HepG2 (cell line): ENCODE results near the gene CCDC183. TPM values are rescaled to one million over a fixed set of nuclear protein-coding genes. Genes with fewer than 3 reads are reported as not detected.

Experiments used
- AHDC1 ChIP-seq: sonication (generic); formaldehyde crosslinking; IDR thresholded peaks from 2 replicates; pipeline ENCODE4 v1.5.1; 2020; ENCODE audit warnings: mild to moderate bottlenecking, missing genetic modification reagents, borderline replicate concordance
- CEBPG ChIP-seq: IDR thresholded peaks from 2 replicates; pipeline ENCODE4 v1.6.1; 2016
- CHD2 ChIP-seq: IDR thresholded peaks from 2 replicates; pipeline ENCODE4 v1.6.1; 2011; ENCODE audit warnings: low read depth, low read length, improper control_type of control experiment
- FOXC1 ChIP-seq: sonication (generic); formaldehyde crosslinking; IDR thresholded peaks from 2 replicates; pipeline ENCODE4 v1.8.0; 2022; ENCODE audit warnings: mild to moderate bottlenecking, missing genetic modification reagents, borderline replicate concordance
- GFI1 ChIP-seq: sonication (generic); formaldehyde crosslinking; IDR thresholded peaks from 2 replicates; pipeline ENCODE4 v1.5.0; 2020; ENCODE audit warnings: missing genetic modification reagents, mild to moderate bottlenecking, borderline replicate concordance
- NRL ChIP-seq: sonication (generic); formaldehyde crosslinking; IDR thresholded peaks from 2 replicates; pipeline ENCODE4 v1.5.0; 2020; ENCODE audit warnings: missing genetic modification reagents, mild to moderate bottlenecking, moderate library complexity, borderline replicate concordance
- PHF8 ChIP-seq: sonication (generic); formaldehyde crosslinking; IDR thresholded peaks from 2 replicates; pipeline ENCODE4 v1.5.0; 2020; ENCODE audit warnings: missing genetic modification reagents
- RCOR2 ChIP-seq: IDR thresholded peaks from 2 replicates; pipeline ENCODE4 v1.6.1; 2016; ENCODE audit warnings: missing biosample characterization, missing genetic modification reagents
- RERE ChIP-seq: IDR thresholded peaks from 2 replicates; pipeline ENCODE4 v1.6.1; 2016; ENCODE audit warnings: low read depth, missing genetic modification reagents, missing compliant biosample characterization
- SNAPC2 ChIP-seq: sonication (generic); formaldehyde crosslinking; IDR thresholded peaks from 2 replicates; pipeline ENCODE4 v1.8.1; 2022; ENCODE audit warnings: mild to moderate bottlenecking, missing genetic modification reagents
- SPEN ChIP-seq: sonication (generic); formaldehyde crosslinking; IDR thresholded peaks from 2 replicates; pipeline ENCODE4 v1.5.1; 2020; ENCODE audit warnings: low read depth, mild to moderate bottlenecking, missing genetic modification reagents
- ZBTB26 ChIP-seq: IDR thresholded peaks from 2 replicates; pipeline ENCODE4 v1.6.1; 2016; ENCODE audit warnings: missing compliant biosample characterization, missing genetic modification reagents, borderline replicate concordance
- ZIK1 ChIP-seq: sonication (generic); formaldehyde crosslinking; IDR thresholded peaks from 2 replicates; pipeline ENCODE4 v1.5.0; 2020; ENCODE audit warnings: mild to moderate bottlenecking, low read depth, missing genetic modification reagents, borderline replicate concordance
- ZKSCAN1 ChIP-seq: fragments of 150-350 bp; IDR thresholded peaks from 2 replicates; pipeline ENCODE4 v1.6.1; 2014; ENCODE audit warnings: low read length
- ZMYM3 ChIP-seq: sonication (generic); formaldehyde crosslinking; IDR thresholded peaks from 2 replicates; pipeline ENCODE4 v1.5.1; 2020; ENCODE audit warnings: mild to moderate bottlenecking, missing genetic modification reagents
- ZNF543 ChIP-seq: sonication (generic); formaldehyde crosslinking; IDR thresholded peaks from 2 replicates; pipeline ENCODE4 v1.4.0; 2020; ENCODE audit warnings: mild to moderate bottlenecking, missing genetic modification reagents
- ZNF549 ChIP-seq: sonication (generic); formaldehyde crosslinking; IDR thresholded peaks from 2 replicates; pipeline ENCODE4 v1.5.0; 2020; ENCODE audit warnings: missing genetic modification reagents
- ZNF713 ChIP-seq: sonication (generic); formaldehyde crosslinking; IDR thresholded peaks from 2 replicates; pipeline ENCODE4 v1.4.0; 2020; ENCODE audit warnings: mild to moderate bottlenecking, missing genetic modification reagents
- polyA plus RNA-seq, 8 experiments: library from polyadenylated mRNA; depleted of rRNA in 3 of 8; stranded (reverse) in 7 of 8; unstranded in 1 of 8; fragments of >200 nt; fragmentation: Illumina TruSeq in 4 of 8; extraction: Trizol in 4 of 8; gene quantifications; 2 replicates each; pipeline versions ENCODE4 v1.2.1 to v1.2.3, GENCODE V29; 2011 to 2016; ENCODE audit warnings: low read depth in 4 of 8, missing spikeins in 1 of 8, mixed read lengths in 1 of 8; ENCODE audit not compliant: insufficient read depth in 1 of 8
- total RNA-seq, 5 experiments: library from RNA; depleted of rRNA; stranded (reverse); fragments of >200 nt; fragmentation: Illumina TruSeq; extraction: Trizol; gene quantifications; 2 replicates each; pipeline ENCODE4 v1.2.3, GENCODE V29; 2016; ENCODE audit warnings: low read depth in 1 of 5

CCDC183 gene
- total and polyA plus RNA-seq, 2 of the 13 experiments (the other 11 are each of a cell fraction or from before 2014, with no cell fraction given), result 5.0 to 66.4 TPM

- TF ChIP-seq ZBTB26 (CRISPR knock-in tag) (no peak), ZIK1 (CRISPR knock-in tag) (peak; percentile 47; the same call in 1 of the 2 replicates), SPEN (CRISPR knock-in tag) (peak; percentile 49; the same call in 1 of the 2 replicates), AHDC1 (no peak), GFI1 (CRISPR knock-in tag) (no peak), FOXC1 (CRISPR knock-in tag) (peak; percentile 66; the same call in 1 of the 2 replicates), CHD2 (no peak), ZNF543 (CRISPR knock-in tag) (no peak), RCOR2 (no peak), SNAPC2 (peak; percentile 66; the same call in 1 of the 2 replicates), ZNF549 (no peak), ZNF713 (no peak), ZMYM3 (CRISPR knock-in tag) (no peak), NRL (CRISPR knock-in tag) (peak; percentile 39; the same call in 1 of the 2 replicates), PHF8 (CRISPR knock-in tag) (peak; percentile 50), ZKSCAN1 (no peak), CEBPG (CRISPR knock-in tag) (no peak), RERE (CRISPR knock-in tag) (no peak)
These were observed 4.4 kb upstream of the CCDC183 start (continued) for GRCh38 chr9:136791516-136792276.
